CD4-positive, CD25-positive, alpha-beta regulatory T cell (primary cell): ENCODE data around the gene GNAS. TPM values are rescaled to one million over a fixed set of nuclear protein-coding genes. Genes with fewer than 3 reads are reported as not detected.
A peak's percentile ranks its signal among the peaks of the same experiment; 100 is the strongest.

Experiments
- ATAC-seq, 2 donors: fragments of 150-1000 bp; cut with Tn5 transposase; one replicate each; pipeline ENCODE4 v1.10.0; 2021; ENCODE audit warnings: low read depth in 2 of 2, moderate number of reproducible peaks in 2 of 2, moderate library complexity in 1 of 2
- DNase-seq, 3 donors: peaks; one replicate each; pipeline versions ENCODE4 v3.0.0 to v3.0.0-alpha.2; 2012 to 2022; ENCODE audit warnings: mixed read lengths in 1 of 3
- H3K27ac ChIP-seq: one replicate; pipeline ENCODE4 v1.7.0; 2013; ENCODE audit warnings: mild to moderate bottlenecking, low read length; ENCODE audit not compliant: insufficient read depth, poor library complexity, severe bottlenecking
- H3K27me3 ChIP-seq: one replicate; pipeline ENCODE4 v1.7.0; 2013; ENCODE audit warnings: low read length; ENCODE audit not compliant: control insufficient read depth, insufficient read depth
- H3K36me3 ChIP-seq: one replicate; pipeline ENCODE4 v1.7.0; 2013; ENCODE audit warnings: mild to moderate bottlenecking, low read length, moderate library complexity; ENCODE audit not compliant: control insufficient read depth, insufficient read depth
- H3K4me1 ChIP-seq: 2 replicates; pipeline ENCODE4 v1.7.0; 2013; ENCODE audit warnings: mild to moderate bottlenecking, low read length; ENCODE audit not compliant: insufficient read depth, control insufficient read depth, poor library complexity, severe bottlenecking
- H3K4me3 ChIP-seq: one replicate; pipeline ENCODE4 v1.7.0; 2013; ENCODE audit warnings: low read depth, mild to moderate bottlenecking, low read length, moderate library complexity
- H3K9me3 ChIP-seq, 2 experiments: 1 replicate in 1 of 2; 2 replicates in 1 of 2; pipeline ENCODE4 v1.7.0; 2013; ENCODE audit warnings: low read length in 2 of 2, mild to moderate bottlenecking in 1 of 2, moderate library complexity in 1 of 2; ENCODE audit not compliant: control insufficient read depth in 2 of 2
- H3K27ac Mint-ChIP-seq, 3 donors: one replicate each; pipeline ENCODE4 v1.8.0; 2020 to 2022; ENCODE audit warnings: mild to moderate bottlenecking in 3 of 3, mixed read lengths in 3 of 3, moderate library complexity in 2 of 3
- H3K27me3 Mint-ChIP-seq: one replicate; pipeline ENCODE4 v1.8.0; 2022; ENCODE audit warnings: mild to moderate bottlenecking, mixed read lengths
- H3K36me3 Mint-ChIP-seq: one replicate; pipeline ENCODE4 v1.8.0; 2020; ENCODE audit warnings: mixed read lengths
- H3K4me1 Mint-ChIP-seq, 4 donors: one replicate each; pipeline ENCODE4 v1.8.0; 2020 to 2022; ENCODE audit warnings: mixed read lengths in 4 of 4, mild to moderate bottlenecking in 1 of 4
- H3K4me3 Mint-ChIP-seq, 4 donors: one replicate each; pipeline ENCODE4 v1.8.0; 2020 to 2022; ENCODE audit warnings: mild to moderate bottlenecking in 4 of 4, mixed read lengths in 4 of 4, moderate library complexity in 3 of 4
- H3K9me3 Mint-ChIP-seq, 7 donors: one replicate each; pipeline ENCODE4 v1.8.0; 2020 to 2022; ENCODE audit warnings: mixed read lengths in 7 of 7, mild to moderate bottlenecking in 3 of 7, moderate library complexity in 2 of 7
- polyA plus RNA-seq, 4 donors: library from polyadenylated mRNA; unstranded; fragments of 300-500 nt; fragmentation: Illumina TruSeq; gene quantifications; one replicate each; pipeline ENCODE4 v1.2.3, GENCODE V29; 2021
- total RNA-seq: library from RNA; stranded (reverse); gene quantifications from one replicate; pipeline ENCODE4 v1.2.3, GENCODE V29; 2022

Gene GNAS
- total and polyA plus RNA-seq, 5 donors from 2014 or later, result 127 to 890 (median 165) TPM

DNA sequence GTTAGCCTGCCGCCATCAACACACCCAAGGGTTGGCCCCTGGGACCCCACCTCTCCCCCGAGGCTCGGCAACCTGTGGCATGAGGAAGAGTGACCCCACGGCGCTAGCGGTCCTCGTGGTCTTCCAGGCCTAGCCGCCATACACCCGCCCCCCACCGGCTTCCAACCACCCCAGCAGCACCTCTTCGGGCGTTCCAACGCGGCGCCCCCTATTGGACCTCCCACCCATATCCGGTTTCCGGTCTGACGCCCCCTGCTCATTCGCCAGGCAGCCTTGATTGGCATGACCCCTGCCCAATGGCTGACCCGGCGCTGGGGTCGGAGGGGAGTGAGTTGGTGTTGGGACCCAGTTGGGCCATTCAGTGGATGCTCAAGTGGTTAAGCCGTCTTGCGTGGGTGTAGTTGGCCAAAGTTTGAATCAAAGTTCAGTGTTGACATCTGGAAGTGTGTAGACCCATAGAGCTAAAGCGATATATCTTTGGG lies 1.8 kb upstream of the GNAS start, which contains the start of gene GNAS-AS1:
Gene GNAS-AS1, minus strand, starts transcription at position 210 of the 482 bp plus-strand sequence.
- Histone ChIP-seq H3K9me3 (no peaks in the 10 kb centered on the region), H3K36me3 (no peaks in the 10 kb centered on the region), H3K4me3 (peak within 1 kb of the TSS; percentile 62), H3K4me1 (peaks cover 39% of the 10 kb centered on the region), H3K27ac (no peak within 1 kb of the TSS), H3K27me3 (peaks cover 3% of the 10 kb centered on the region)
- ATAC-seq, result peak; percentile 73 to 83
- Mint-ChIP-seq H3K27ac (no peak within 1 kb of the TSS), H3K36me3 (no peaks in the 10 kb centered on the region), H3K9me3 (peaks cover 0 to 3% (median 0%) of the 10 kb centered on the region in 7 donors), H3K27me3 (peaks cover 44% of the 10 kb centered on the region), H3K4me1 (peaks cover 0 to 31% (median 7%) of the 10 kb centered on the region in 4 donors), H3K4me3 (peak within 1 kb of the TSS; percentile 89 to 95 (median 94))
- peak; percentile 70 to 86 (median 77) for DNase-seq

DNA sequence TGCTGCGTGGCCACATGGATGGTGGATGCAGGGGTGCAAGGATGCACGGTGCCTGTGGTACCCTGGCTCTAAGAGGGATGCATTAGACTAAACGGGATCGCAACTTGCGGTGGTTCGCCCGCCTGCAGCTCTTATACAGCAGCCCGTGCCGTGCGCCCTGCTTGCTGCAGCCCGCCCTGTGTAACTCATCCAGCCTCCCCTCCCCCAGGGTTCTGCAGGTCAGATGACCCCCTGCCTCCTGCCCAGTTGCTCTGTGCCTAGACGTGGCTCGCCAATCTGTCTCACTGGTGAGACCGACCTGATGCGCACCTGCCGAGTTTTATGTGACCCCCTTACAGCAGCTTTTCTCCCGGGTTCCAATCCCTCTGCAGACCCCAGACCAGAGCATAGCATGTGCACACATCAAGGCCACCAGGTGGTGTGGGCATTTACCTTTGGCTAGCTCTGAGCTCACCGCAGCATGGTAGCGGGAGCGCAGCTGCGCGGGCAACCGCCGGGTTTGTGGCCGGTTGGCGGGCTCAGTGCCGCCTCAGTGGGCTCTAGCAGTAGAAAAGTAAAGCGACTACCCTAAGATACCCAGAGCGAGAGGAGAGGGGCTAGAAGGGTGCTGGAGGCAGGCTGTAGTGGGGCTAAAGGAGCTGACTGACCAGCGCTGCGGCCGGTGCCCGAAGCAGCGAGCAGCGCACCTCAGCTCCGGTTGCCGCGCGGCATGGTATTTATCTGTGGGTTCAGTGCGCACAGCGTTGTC lies 1.1 kb upstream of the GNAS start:
- peaks cover 0 to 3% (median 0%) of the 10 kb centered on the region in 7 donors for H3K9me3 Mint-ChIP-seq
- ATAC-seq (no peak), DNase-seq (no peak)
- peaks cover 0 to 35% (median 10%) of the 10 kb centered on the region in 4 donors for H3K4me1 Mint-ChIP-seq
- Histone ChIP-seq H3K9me3 (no peaks in the 10 kb centered on the region), H3K4me1 (peaks cover 43% of the 10 kb centered on the region), H3K4me3 (peak overlapping the region; percentile 62), H3K27ac (no peak overlapping the region), H3K27me3 (no peaks in the 10 kb centered on the region), H3K36me3 (no peaks in the 10 kb centered on the region)
- peaks cover 48% of the 10 kb centered on the region for H3K27me3 Mint-ChIP-seq
- H3K27ac Mint-ChIP-seq, result no peak overlapping the region
- H3K36me3 Mint-ChIP-seq, result no peaks in the 10 kb centered on the region
- peak overlapping the region; percentile 89 to 95 (median 94) for H3K4me3 Mint-ChIP-seq

DNA sequence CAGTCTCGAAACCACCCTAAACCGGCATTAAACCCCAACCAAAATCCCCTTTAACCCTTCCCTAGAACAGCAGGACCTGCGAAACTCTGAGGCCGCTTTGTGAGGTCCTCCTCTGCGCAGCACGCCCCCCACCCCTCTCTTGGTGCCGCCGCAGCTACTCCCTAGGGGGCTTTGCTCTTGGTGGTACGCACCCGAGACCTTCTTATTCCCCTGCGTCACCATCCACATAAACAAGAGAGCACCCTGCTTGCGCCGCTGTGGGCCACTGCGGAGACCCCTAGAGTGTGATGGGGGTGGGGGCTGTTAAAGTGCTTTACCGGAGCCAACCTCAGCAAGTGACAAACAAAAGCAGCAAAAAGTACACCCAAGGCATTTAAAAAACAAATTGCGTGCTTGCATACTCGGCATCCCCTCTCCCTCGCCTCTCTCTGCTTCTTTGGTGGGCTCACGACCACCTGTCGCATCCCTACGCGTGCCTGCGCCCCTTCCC lies 502 bp upstream of the GNAS start:
- Mint-ChIP-seq H3K27me3 (peaks cover 55% of the 10 kb centered on the region), H3K4me3 (peak overlapping the region; percentile 89 to 95 (median 94)), H3K36me3 (no peaks in the 10 kb centered on the region), H3K27ac (no peak overlapping the region), H3K4me1 (peaks cover 0 to 35% (median 11%) of the 10 kb centered on the region in 4 donors), H3K9me3 (peaks cover 0 to 3% (median 0%) of the 10 kb centered on the region in 7 donors)
- ATAC-seq, result no peak
- H3K9me3 ChIP-seq, result no peaks in the 10 kb centered on the region
- peaks cover 43% of the 10 kb centered on the region for H3K4me1 ChIP-seq
- DNase-seq, result no peak
- peaks cover under 1% of the 10 kb centered on the region for H3K27me3 ChIP-seq
- no peak overlapping the region for H3K27ac ChIP-seq
- no peak overlapping the region for H3K4me3 ChIP-seq
- H3K36me3 ChIP-seq, result no peaks in the 10 kb centered on the region

DNA sequence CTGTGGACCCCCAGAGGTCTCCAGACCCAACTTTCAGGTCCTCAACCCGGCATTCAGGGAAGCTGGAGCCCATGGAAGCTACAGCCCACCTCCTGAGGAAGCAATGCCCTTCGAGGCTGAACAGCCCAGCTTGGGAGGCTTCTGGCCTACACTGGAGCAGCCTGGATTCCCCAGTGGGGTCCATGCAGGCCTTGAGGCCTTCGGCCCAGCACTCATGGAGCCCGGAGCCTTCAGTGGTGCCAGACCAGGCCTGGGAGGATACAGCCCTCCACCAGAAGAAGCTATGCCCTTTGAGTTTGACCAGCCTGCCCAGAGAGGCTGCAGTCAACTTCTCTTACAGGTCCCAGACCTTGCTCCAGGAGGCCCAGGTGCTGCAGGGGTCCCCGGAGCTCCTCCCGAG lies 950 bp downstream of the GNAS start:
- H3K4me1 Mint-ChIP-seq, result peaks cover 0 to 31% (median 10%) of the 10 kb centered on the region in 4 donors
- H3K27me3 Mint-ChIP-seq, result peaks cover 69% of the 10 kb centered on the region
- no peaks in the 10 kb centered on the region for H3K36me3 Mint-ChIP-seq
- Histone ChIP-seq H3K27ac (no peak overlapping the region), H3K4me1 (peaks cover 43% of the 10 kb centered on the region), H3K27me3 (peaks cover 10% of the 10 kb centered on the region), H3K9me3 (no peaks in the 10 kb centered on the region), H3K36me3 (no peaks in the 10 kb centered on the region), H3K4me3 (no peak overlapping the region)
- no peak for ATAC-seq
- H3K9me3 Mint-ChIP-seq, result peaks cover 0 to 3% (median 0%) of the 10 kb centered on the region in 7 donors
- no peak overlapping the region for H3K27ac Mint-ChIP-seq
- DNase-seq, result no peak
- no peak overlapping the region for H3K4me3 Mint-ChIP-seq

DNA sequence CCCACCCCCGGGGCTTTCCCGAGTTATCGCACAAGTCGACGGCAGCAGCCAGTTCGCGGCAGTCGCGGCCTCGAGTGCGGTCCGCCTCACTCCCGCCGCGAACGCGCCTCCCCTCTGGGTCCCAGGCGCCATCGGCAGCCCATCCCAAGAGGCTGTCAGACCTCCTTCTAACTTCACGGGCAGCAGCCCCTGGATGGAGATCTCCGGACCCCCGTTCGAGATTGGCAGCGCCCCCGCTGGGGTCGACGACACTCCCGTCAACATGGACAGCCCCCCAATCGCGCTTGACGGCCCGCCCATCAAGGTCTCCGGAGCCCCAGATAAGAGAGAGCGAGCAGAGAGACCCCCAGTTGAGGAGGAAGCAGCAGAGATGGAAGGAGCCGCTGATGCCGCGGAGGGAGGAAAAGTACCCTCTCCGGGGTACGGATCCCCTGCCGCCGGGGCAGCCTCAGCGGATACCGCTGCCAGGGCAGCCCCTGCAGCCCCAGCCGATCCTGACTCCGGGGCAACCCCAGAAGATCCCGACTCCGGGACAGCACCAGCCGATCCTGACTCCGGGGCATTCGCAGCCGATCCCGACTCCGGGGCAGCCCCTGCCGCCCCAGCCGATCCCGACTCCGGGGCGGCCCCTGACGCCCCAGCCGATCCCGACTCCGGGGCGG lies 1.6 kb downstream of the GNAS start:
- H3K36me3 ChIP-seq, result no peaks in the 10 kb centered on the region
- H3K4me3 Mint-ChIP-seq, result peak overlapping the region in 2 of 4 donors; percentile 65 to 68
- ATAC-seq (no peak), DNase-seq (no peak)
- H3K27ac Mint-ChIP-seq, result no peak overlapping the region
- H3K36me3 Mint-ChIP-seq, result no peaks in the 10 kb centered on the region
- H3K9me3 Mint-ChIP-seq, result peaks cover 0 to 3% (median 0%) of the 10 kb centered on the region in 7 donors
- H3K4me3 ChIP-seq, result no peak overlapping the region
- peaks cover 43% of the 10 kb centered on the region for H3K4me1 ChIP-seq
- peaks cover 14% of the 10 kb centered on the region for H3K27me3 ChIP-seq
- H3K27me3 Mint-ChIP-seq, result peaks cover 71% of the 10 kb centered on the region
- H3K4me1 Mint-ChIP-seq, result peaks cover 0 to 31% (median 10%) of the 10 kb centered on the region in 4 donors
- no peak overlapping the region for H3K27ac ChIP-seq
- no peaks in the 10 kb centered on the region for H3K9me3 ChIP-seq

DNA sequence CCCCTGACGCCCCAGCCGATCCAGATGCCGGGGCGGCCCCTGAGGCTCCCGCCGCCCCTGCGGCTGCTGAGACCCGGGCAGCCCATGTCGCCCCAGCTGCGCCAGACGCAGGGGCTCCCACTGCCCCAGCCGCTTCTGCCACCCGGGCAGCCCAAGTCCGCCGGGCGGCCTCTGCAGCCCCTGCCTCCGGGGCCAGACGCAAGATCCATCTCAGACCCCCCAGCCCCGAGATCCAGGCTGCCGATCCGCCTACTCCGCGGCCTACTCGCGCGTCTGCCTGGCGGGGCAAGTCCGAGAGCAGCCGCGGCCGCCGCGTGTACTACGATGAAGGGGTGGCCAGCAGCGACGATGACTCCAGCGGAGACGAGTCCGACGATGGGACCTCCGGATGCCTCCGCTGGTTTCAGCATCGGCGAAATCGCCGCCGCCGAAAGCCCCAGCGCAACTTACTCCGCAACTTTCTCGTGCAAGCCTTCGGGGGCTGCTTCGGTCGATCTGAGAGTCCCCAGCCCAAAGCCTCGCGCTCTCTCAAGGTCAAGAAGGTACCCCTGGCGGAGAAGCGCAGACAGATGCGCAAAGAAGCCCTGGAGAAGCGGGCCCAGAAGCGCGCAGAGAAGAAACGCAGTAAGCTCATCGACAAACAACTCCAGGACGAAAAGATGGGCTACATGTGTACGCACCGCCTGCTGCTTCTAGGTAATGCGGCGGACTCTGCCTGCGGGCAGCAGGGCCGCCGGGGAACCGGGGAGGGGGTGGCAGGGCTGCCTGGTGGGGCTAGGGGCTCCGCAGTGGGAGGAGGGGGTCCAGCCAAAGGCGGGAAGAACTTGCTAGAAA lies 2.3 kb downstream of the GNAS start:
- H3K9me3 Mint-ChIP-seq, result peaks cover 0 to 3% (median 0%) of the 10 kb centered on the region in 7 donors
- H3K9me3 ChIP-seq, result no peaks in the 10 kb centered on the region
- H3K4me1 Mint-ChIP-seq, result peaks cover 0 to 31% (median 8%) of the 10 kb centered on the region in 4 donors
- DNase-seq (no peak), ATAC-seq (no peak)
- H3K36me3 Mint-ChIP-seq, result no peaks in the 10 kb centered on the region
- peaks cover 66% of the 10 kb centered on the region for H3K27me3 Mint-ChIP-seq
- H3K27ac Mint-ChIP-seq, result no peak overlapping the region
- no peak overlapping the region for H3K4me3 ChIP-seq
- no peak overlapping the region for H3K27ac ChIP-seq
- H3K36me3 ChIP-seq, result no peaks in the 10 kb centered on the region
- peaks cover 14% of the 10 kb centered on the region for H3K27me3 ChIP-seq
- peak overlapping the region in 3 of 4 donors; percentile 53 to 71 (median 57) for H3K4me3 Mint-ChIP-seq
- peaks cover 43% of the 10 kb centered on the region for H3K4me1 ChIP-seq
